Breast epithelium (tissue), 3 donors: Measurements from ENCODE around the gene SIGLEC8.
"Not testable (repeated sequence)": the region's sequence is repeated elsewhere in the genome, so short reads cannot be mapped to it uniquely, and the experiment has no call there.

Experiments used
- CTCF ChIP-seq, 3 donors: fragments of 450-650 bp; IDR thresholded peaks; one replicate each; pipeline ENCODE4 v1.5.1; 2016 to 2017; ENCODE audit warnings: antibody characterized with exemption in 3 of 3, mild to moderate bottlenecking in 3 of 3, moderate library complexity in 3 of 3
- POLR2AphosphoS5 ChIP-seq, 3 donors: sonication (generic); formaldehyde crosslinking; IDR thresholded peaks; one replicate each; pipeline ENCODE4 v1.6.1; 2017; ENCODE audit warnings: antibody characterized with exemption in 3 of 3

GRCh38 chr19:51416422-51416821 is 41.8 kb downstream of the SIGLEC8 start:
- not testable (repeated sequence) for TF ChIP-seq CTCF, POLR2AphosphoS5 (IDR thresholded peaks at IDR 0.05)
